Colonic mucosa (tissue), 4 donors: Measurements from ENCODE around the gene SAGE1. TPM values are rescaled to one million over a fixed set of nuclear protein-coding genes. Genes with fewer than 3 reads are reported as not detected.
"Not testable (repeated sequence)": the region's sequence is repeated elsewhere in the genome, so short reads cannot be mapped to it uniquely, and the experiment has no call there.

Experiments used
- DNase-seq: peaks from one replicate; pipeline ENCODE4 v3.0.0-alpha.2; 2020
- H3K27ac ChIP-seq: fragments of 200-600 bp; one replicate; pipeline ENCODE4 v1.8.0; 2021
- H3K27me3 ChIP-seq: fragments of 200-600 bp; one replicate; pipeline ENCODE4 v1.8.0; 2021
- H3K36me3 ChIP-seq: fragments of 200-600 bp; one replicate; pipeline ENCODE4 v1.8.0; 2021
- H3K4me1 ChIP-seq: fragments of 200-600 bp; one replicate; pipeline ENCODE4 v1.8.0; 2021; ENCODE audit warnings: mild to moderate bottlenecking
- H3K4me3 ChIP-seq: fragments of 200-600 bp; one replicate; pipeline ENCODE4 v1.8.0; 2021
- H3K9ac ChIP-seq, 2 donors: one replicate each; pipeline ENCODE4 v1.7.0; 2013; ENCODE audit warnings: control low read depth in 2 of 2, low read depth in 2 of 2, low read length in 2 of 2
- H3K9me3 ChIP-seq: fragments of 200-600 bp; one replicate; pipeline ENCODE4 v1.8.0; 2021
- intact Hi-C: fragments of 100-400 bp; cut with DNase I; formaldehyde crosslinking; loops from one replicate; pipeline ENCODE4 v1.14.1; 2022
- total RNA-seq, 2 donors: library from RNA; stranded (reverse); fragmentation: NEBNext Ultra II Directional in 1 of 2; extraction: Animal tissue kit (Norgen Biotek cat#: 25700) in 1 of 2; gene quantifications; one replicate each; pipeline ENCODE4 v1.2.1, GENCODE V29; 2021
- TF ChIP-seq, protein P1 (sequence below): fragments of 200-600 bp; IDR thresholded peaks from one replicate; pipeline ENCODE4 v1.8.0; 2022; ENCODE audit warnings: antibody characterized with exemption, mild to moderate bottlenecking
- donor health status: healthy.
- donor health status: DM: no; HTN: no; CAD: no.
- donor health status: DM: no; HTN: no; CAD: no.

Gene SAGE1, protein sequence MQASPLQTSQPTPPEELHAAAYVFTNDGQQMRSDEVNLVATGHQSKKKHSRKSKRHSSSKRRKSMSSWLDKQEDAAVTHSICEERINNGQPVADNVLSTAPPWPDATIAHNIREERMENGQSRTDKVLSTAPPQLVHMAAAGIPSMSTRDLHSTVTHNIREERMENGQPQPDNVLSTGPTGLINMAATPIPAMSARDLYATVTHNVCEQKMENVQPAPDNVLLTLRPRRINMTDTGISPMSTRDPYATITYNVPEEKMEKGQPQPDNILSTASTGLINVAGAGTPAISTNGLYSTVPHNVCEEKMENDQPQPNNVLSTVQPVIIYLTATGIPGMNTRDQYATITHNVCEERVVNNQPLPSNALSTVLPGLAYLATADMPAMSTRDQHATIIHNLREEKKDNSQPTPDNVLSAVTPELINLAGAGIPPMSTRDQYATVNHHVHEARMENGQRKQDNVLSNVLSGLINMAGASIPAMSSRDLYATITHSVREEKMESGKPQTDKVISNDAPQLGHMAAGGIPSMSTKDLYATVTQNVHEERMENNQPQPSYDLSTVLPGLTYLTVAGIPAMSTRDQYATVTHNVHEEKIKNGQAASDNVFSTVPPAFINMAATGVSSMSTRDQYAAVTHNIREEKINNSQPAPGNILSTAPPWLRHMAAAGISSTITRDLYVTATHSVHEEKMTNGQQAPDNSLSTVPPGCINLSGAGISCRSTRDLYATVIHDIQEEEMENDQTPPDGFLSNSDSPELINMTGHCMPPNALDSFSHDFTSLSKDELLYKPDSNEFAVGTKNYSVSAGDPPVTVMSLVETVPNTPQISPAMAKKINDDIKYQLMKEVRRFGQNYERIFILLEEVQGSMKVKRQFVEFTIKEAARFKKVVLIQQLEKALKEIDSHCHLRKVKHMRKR
- under 1 TPM in 1 of 2 donors, not detected in 1; 0.07 TPM for total RNA-seq

DNA sequence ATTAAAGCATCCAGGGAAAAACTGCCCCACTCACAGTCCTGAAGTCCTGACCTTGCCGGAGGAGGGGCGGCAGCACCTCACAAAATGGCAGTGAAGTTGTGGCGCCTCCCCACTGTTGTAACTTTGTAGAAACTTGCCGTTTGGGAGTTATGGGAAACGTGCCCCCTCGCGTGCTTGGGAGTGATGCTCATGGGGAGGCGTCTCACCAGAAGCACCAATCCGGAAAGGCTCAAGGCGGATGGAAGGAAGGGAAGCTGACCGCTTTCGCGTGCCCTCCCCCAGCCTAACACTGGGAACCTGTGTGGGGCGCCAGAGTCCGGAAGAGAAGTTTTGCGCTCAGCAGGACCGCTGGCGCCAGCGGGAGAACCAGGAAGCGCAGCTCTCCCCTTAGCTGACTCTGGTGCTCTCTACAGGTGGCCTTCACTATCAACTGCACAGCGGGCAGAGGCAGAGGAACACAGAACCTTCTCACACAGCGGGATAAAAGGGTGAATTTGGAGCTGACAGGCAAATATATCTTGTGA, at the start of gene SAGE1, which contains the start of gene CT45A10:
SAGE1 (plus strand) TSS at position 423 of the 524 bp plus-strand sequence. CDS start 2,527 bp downstream, outside the sequence.
CT45A10 (minus strand) TSS at position 151 of the 524 bp plus-strand sequence. CDS start 8,100 bp downstream, outside the sequence.
- no peak for DNase-seq
- Histone ChIP-seq H3K9me3 (no peaks in the 10 kb centered on the region), H3K4me1 (no peaks in the 10 kb centered on the region), H3K9ac (no peak within 1 kb of the TSS), H3K4me3 (no peak within 1 kb of the TSS), H3K27ac (no peak within 1 kb of the TSS), H3K27me3 (no peaks in the 10 kb centered on the region), H3K36me3 (no peaks in the 10 kb centered on the region)
- TF ChIP-seq, protein P1, sequence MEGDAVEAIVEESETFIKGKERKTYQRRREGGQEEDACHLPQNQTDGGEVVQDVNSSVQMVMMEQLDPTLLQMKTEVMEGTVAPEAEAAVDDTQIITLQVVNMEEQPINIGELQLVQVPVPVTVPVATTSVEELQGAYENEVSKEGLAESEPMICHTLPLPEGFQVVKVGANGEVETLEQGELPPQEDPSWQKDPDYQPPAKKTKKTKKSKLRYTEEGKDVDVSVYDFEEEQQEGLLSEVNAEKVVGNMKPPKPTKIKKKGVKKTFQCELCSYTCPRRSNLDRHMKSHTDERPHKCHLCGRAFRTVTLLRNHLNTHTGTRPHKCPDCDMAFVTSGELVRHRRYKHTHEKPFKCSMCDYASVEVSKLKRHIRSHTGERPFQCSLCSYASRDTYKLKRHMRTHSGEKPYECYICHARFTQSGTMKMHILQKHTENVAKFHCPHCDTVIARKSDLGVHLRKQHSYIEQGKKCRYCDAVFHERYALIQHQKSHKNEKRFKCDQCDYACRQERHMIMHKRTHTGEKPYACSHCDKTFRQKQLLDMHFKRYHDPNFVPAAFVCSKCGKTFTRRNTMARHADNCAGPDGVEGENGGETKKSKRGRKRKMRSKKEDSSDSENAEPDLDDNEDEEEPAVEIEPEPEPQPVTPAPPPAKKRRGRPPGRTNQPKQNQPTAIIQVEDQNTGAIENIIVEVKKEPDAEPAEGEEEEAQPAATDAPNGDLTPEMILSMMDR = no peak
- intact Hi-C loops = no loop called here

DNA sequence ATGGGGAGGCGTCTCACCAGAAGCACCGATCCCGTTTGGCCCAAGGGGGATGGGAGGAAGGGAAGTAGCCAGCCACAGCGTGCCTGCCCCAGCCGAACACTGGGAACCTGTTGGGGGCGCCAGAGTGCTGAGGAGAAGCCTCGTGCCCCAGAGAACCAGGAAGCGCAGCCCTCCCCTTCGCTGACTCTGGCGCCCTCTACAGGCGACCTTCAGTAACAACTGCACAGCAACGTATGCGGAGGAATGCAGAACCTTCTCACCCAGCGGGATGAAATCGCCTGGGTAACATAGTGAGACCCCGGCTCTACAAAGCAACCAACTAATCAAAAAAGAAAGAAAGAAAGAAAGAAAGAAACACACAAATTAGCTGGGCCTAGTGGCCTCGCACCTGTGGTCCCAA, 39.1 kb upstream of the SAGE1 start, which contains the start of gene CT45A8:
CT45A8 (minus strand) TSS at position 101 of the 400 bp plus-strand sequence. CDS start 3,755 bp downstream, outside the sequence.
- H3K9ac ChIP-seq, H3K27ac ChIP-seq, H3K27me3 ChIP-seq, DNase-seq, H3K4me1 ChIP-seq, H3K4me3 ChIP-seq, H3K9me3 ChIP-seq, H3K36me3 ChIP-seq, intact Hi-C loops: not testable (repeated sequence)

DNA sequence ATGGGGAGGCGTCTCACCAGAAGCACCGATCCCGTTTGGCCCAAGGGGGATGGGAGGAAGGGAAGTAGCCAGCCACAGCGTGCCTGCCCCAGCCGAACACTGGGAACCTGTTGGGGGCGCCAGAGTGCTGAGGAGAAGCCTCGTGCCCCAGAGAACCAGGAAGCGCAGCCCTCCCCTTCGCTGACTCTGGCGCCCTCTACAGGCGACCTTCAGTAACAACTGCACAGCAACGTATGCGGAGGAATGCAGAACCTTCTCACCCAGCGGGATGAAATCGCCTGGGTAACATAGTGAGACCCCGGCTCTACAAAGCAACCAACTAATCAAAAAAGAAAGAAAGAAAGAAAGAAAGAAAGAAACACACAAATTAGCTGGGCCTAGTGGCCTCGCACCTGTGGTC, 21.8 kb upstream of the SAGE1 start, which contains the start of gene CT45A9:
CT45A9 (minus strand) TSS at position 101 of the 400 bp plus-strand sequence. CDS start 3,751 bp downstream, outside the sequence.
- H3K27me3 ChIP-seq, H3K9ac ChIP-seq, H3K27ac ChIP-seq, DNase-seq, H3K4me3 ChIP-seq, H3K9me3 ChIP-seq, intact Hi-C loops, H3K4me1 ChIP-seq, H3K36me3 ChIP-seq: not testable (repeated sequence)

DNA sequence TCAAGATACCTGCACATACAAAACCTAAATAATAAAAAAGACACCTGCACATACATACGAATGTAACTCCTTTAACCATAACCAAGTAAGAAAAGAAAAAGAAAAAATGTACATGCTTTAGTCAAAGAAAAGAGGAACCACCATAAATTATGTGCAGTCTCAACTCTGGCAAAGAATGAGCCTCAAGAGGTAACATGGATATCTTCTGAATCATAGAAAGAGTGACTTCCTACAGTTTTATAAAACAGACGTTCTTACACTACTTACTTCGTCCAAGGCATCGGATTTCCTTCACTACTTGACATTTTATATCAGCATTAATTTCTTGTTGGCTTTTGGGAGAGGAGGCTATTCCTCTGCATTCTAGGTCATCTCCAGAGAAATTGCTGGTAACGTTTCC, 10.8 kb upstream of the SAGE1 start:
- H3K27ac ChIP-seq, H3K4me3 ChIP-seq, DNase-seq, intact Hi-C loops, H3K36me3 ChIP-seq, H3K9me3 ChIP-seq, H3K4me1 ChIP-seq, H3K9ac ChIP-seq, H3K27me3 ChIP-seq: not testable (repeated sequence)

DNA sequence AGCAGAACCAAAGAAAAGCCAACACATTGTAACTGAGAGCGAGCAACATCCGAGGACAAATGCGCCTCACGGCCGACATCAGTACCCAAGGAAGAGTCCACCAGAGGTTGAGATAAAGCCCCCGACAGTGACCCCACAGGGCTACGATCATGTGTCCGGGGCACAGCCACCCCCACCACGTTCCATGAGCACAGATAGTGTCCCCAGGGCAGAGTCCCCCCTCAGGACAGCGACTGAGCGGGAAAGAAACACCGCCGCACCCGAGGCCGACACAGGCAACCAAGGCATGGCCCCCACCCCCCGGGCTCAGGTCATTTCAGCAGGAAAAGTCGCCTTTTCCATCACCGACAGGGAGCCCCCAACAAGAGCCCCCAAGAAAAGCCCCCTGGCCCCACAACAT, 5.3 kb upstream of the SAGE1 start:
- H3K4me1 ChIP-seq, H3K9me3 ChIP-seq, intact Hi-C loops: not testable (repeated sequence)

DNA sequence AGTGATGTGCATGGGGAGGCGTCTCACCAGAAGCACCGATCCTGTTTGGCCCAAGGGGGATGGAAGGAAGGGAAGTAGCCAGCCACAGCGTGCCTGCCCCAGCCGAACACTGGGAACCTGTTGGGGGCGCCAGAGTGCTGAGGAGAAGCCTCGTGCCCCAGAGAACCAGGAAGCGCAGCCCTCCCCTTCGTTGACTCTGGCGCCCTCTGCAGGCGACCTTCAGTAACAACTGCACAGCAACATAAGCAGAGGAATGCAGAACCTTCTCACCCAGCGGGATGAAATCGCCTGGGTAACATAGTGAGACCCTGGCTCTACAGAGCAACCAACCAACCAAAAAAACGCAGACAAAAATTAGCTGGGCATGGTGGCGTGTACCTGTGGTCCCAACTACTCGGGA, 4.5 kb upstream of the SAGE1 start:
- intact Hi-C loops, DNase-seq, H3K9ac ChIP-seq, H3K9me3 ChIP-seq, H3K36me3 ChIP-seq, H3K4me3 ChIP-seq, H3K4me1 ChIP-seq, H3K27ac ChIP-seq, H3K27me3 ChIP-seq: not testable (repeated sequence)

More for the DNA sequence above, 5.3 kb upstream of the SAGE1 start:
- not testable (repeated sequence) for H3K27ac ChIP-seq, H3K9ac ChIP-seq, DNase-seq, H3K4me3 ChIP-seq, H3K27me3 ChIP-seq, H3K36me3 ChIP-seq

DNA sequence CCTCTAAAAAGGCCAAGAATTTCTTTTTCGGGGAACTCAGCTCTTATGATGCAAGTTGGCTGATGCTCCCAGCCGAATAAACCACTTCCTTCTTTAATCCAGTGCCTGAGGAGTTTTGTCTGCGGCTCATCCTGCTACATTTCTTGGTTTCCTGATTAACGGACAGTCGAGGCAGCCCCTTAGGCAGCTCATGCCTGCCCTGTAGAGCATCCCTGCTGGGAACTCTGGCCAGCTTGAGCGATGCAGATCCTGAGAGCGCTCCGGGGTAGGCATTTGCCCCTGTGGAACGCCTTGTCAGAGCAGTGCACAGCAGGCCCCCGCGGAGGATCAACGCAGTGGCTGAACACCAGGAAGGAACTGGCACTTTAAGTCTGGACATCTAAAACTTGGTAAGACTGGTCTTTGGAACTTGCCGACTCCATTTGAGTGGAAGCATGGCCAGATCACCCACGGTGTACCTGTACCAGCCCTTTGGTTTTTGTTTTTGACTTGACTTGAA, 3.4 kb upstream of the SAGE1 start:
- no peak overlapping the region for H3K9ac ChIP-seq
- H3K36me3 ChIP-seq = no peaks in the 10 kb centered on the region
- H3K4me3 ChIP-seq = no peak overlapping the region
- no peak for DNase-seq
- H3K9me3 ChIP-seq = no peaks in the 10 kb centered on the region
- TF ChIP-seq, protein P1 = no peak
- H3K4me1 ChIP-seq = no peaks in the 10 kb centered on the region
- no peaks in the 10 kb centered on the region for H3K27me3 ChIP-seq
- H3K27ac ChIP-seq = no peak overlapping the region
- intact Hi-C loops = no loop called here
